ENCODE data around the gene APOC4.
"Not testable (repeated sequence)": the region's sequence is repeated elsewhere in the genome, so short reads cannot be mapped to it uniquely, and the experiment has no call there.

Gene APOC4

DNA sequence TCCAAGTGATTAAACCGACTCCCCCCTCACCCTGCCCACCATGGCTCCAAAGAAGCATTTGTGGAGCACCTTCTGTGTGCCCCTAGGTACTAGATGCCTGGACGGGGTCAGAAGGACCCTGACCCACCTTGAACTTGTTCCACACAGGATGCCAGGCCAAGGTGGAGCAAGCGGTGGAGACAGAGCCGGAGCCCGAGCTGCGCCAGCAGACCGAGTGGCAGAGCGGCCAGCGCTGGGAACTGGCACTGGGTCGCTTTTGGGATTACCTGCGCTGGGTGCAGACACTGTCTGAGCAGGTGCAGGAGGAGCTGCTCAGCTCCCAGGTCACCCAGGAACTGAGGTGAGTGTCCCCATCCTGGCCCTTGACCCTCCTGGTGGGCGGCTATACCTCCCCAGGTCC, 34.4 kb upstream of the APOC4 start:
- POLR2A ChIA-PET, result no interaction called here
- H3K36me3 ChIP-seq (ENCODE audit: control insufficient read depth in 4 of 4, insufficient read depth in 4 of 4, low read length in 3 of 4), result peaks cover 0 to 19% (median 3%) of the 10 kb centered on the region in 4 experiments
- CTCF ChIA-PET, result interaction anchor here (1.0 to 10.3 kb wide), 3 partner anchors 18 to 48 kb away, joined by 4 to 72 read pairs (median 11); no protein-coding TSS in a partner anchor

DNA sequence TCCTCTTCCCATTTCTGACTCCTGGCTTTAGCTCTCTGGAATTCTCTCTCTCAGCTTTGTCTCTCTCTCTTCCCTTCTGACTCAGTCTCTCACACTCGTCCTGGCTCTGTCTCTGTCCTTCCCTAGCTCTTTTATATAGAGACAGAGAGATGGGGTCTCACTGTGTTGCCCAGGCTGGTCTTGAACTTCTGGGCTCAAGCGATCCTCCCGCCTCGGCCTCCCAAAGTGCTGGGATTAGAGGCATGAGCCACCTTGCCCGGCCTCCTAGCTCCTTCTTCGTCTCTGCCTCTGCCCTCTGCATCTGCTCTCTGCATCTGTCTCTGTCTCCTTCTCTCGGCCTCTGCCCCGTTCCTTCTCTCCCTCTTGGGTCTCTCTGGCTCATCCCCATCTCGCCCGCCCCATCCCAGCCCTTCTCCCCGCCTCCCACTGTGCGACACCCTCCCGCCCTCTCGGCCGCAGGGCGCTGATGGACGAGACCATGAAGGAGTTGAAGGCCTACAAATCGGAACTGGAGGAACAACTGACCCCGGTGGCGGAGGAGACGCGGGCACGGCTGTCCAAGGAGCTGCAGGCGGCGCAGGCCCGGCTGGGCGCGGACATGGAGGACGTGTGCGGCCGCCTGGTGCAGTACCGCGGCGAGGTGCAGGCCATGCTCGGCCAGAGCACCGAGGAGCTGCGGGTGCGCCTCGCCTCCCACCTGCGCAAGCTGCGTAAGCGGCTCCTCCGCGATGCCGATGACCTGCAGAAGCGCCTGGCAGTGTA, 33.8 kb upstream of the APOC4 start:
- CTCF ChIA-PET, result interaction anchor here (1.0 to 10.3 kb wide), 3 partner anchors 18 to 48 kb away, joined by 4 to 72 read pairs (median 11); no protein-coding TSS in a partner anchor
- H3K36me3 ChIP-seq (ENCODE audit: control insufficient read depth in 4 of 4, insufficient read depth in 4 of 4, low read length in 3 of 4), result peaks cover 0 to 13% (median under 1%) of the 10 kb centered on the region in 4 experiments
- no peaks in the 10 kb centered on the region for H3K9me3 ChIP-seq (ENCODE audit: control extremely low read depth in 1 of 5, control insufficient read depth in 4 of 5, insufficient read depth in 2 of 5, low read depth in 1 of 5, low read length in 4 of 5)
- no peak overlapping the region for H3K4me3 ChIP-seq (ENCODE audit: control insufficient read depth in 1 of 7, extremely low read depth in 1 of 7, insufficient read depth in 4 of 7, low read depth in 2 of 7, low read length in 6 of 7)
- POLR2A ChIA-PET, result no interaction called here
- H3K27me3 ChIP-seq (replicated peaks in 2 of 5; ENCODE audit: control insufficient read depth in 4 of 5, insufficient read depth in 5 of 5, low read length in 4 of 5), result peaks cover 0 to 23% (median 4%) of the 10 kb centered on the region in 5 experiments
- no peak overlapping the region for H3K27ac ChIP-seq (ENCODE audit: insufficient read depth in 1 of 2, low read depth in 1 of 2, low read length in 2 of 2, poor library complexity in 1 of 2, severe bottlenecking in 2 of 2)
- no peak for DNase-seq
- peaks cover 0 to 27% (median 21%) of the 10 kb centered on the region in 4 experiments for H3K4me1 ChIP-seq (ENCODE audit: control extremely low read depth in 1 of 4, control insufficient read depth in 4 of 4, insufficient read depth in 4 of 4, low read length in 3 of 4)
- 97% methylated on average over 40 of the region's 46 CpGs for WGBS (ENCODE audit: insufficient coverage)

More for the DNA sequence above, 34.4 kb upstream of the APOC4 start:
- Histone ChIP-seq H3K4me3 (ENCODE audit: control insufficient read depth in 1 of 7, extremely low read depth in 1 of 7, insufficient read depth in 4 of 7, low read depth in 2 of 7, low read length in 6 of 7) (no peak overlapping the region), H3K4me1 (ENCODE audit: control extremely low read depth in 1 of 4, control insufficient read depth in 4 of 4, insufficient read depth in 4 of 4, low read length in 3 of 4) (peaks cover 0 to 22% (median 20%) of the 10 kb centered on the region in 4 experiments), H3K27ac (ENCODE audit: insufficient read depth in 1 of 2, low read depth in 1 of 2, low read length in 2 of 2, poor library complexity in 1 of 2, severe bottlenecking in 2 of 2) (no peak overlapping the region), H3K27me3 (replicated peaks in 2 of 5; ENCODE audit: control insufficient read depth in 4 of 5, insufficient read depth in 5 of 5, low read length in 4 of 5) (peaks cover 0 to 23% (median 4%) of the 10 kb centered on the region in 5 experiments), H3K9me3 (ENCODE audit: control extremely low read depth in 1 of 5, control insufficient read depth in 4 of 5, insufficient read depth in 2 of 5, low read depth in 1 of 5, low read length in 4 of 5) (no peaks in the 10 kb centered on the region)
- no peak for DNase-seq
- 98% methylated on average over 11 of the region's 12 CpGs for WGBS (ENCODE audit: insufficient coverage)

DNA sequence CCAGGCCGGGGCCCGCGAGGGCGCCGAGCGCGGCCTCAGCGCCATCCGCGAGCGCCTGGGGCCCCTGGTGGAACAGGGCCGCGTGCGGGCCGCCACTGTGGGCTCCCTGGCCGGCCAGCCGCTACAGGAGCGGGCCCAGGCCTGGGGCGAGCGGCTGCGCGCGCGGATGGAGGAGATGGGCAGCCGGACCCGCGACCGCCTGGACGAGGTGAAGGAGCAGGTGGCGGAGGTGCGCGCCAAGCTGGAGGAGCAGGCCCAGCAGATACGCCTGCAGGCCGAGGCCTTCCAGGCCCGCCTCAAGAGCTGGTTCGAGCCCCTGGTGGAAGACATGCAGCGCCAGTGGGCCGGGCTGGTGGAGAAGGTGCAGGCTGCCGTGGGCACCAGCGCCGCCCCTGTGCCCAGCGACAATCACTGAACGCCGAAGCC, 33.2 kb upstream of the APOC4 start:
- peaks cover 0 to 23% (median 4%) of the 10 kb centered on the region in 5 experiments for H3K27me3 ChIP-seq (replicated peaks in 2 of 5; ENCODE audit: control insufficient read depth in 4 of 5, insufficient read depth in 5 of 5, low read length in 4 of 5)
- no peak overlapping the region for H3K4me3 ChIP-seq (ENCODE audit: control insufficient read depth in 1 of 7, extremely low read depth in 1 of 7, insufficient read depth in 4 of 7, low read depth in 2 of 7, low read length in 6 of 7)
- ChIA-PET POLR2A (no interaction called here), CTCF (interaction anchor here (10.3 kb wide), 1 partner anchor 43 kb away, joined by 72 read pairs; no protein-coding TSS in a partner anchor)
- no peak for DNase-seq
- 97% methylated on average over 41 of the region's 44 CpGs for WGBS (ENCODE audit: insufficient coverage)
- peaks cover 0 to 31% (median 22%) of the 10 kb centered on the region in 4 experiments for H3K4me1 ChIP-seq (ENCODE audit: control extremely low read depth in 1 of 4, control insufficient read depth in 4 of 4, insufficient read depth in 4 of 4, low read length in 3 of 4)
- H3K27ac ChIP-seq (ENCODE audit: insufficient read depth in 1 of 2, low read depth in 1 of 2, low read length in 2 of 2, poor library complexity in 1 of 2, severe bottlenecking in 2 of 2), result no peak overlapping the region
- peaks cover 0 to 8% (median 0%) of the 10 kb centered on the region in 4 experiments for H3K36me3 ChIP-seq (ENCODE audit: control insufficient read depth in 4 of 4, insufficient read depth in 4 of 4, low read length in 3 of 4)
- H3K9me3 ChIP-seq (ENCODE audit: control extremely low read depth in 1 of 5, control insufficient read depth in 4 of 5, insufficient read depth in 2 of 5, low read depth in 1 of 5, low read length in 4 of 5), result no peaks in the 10 kb centered on the region

DNA sequence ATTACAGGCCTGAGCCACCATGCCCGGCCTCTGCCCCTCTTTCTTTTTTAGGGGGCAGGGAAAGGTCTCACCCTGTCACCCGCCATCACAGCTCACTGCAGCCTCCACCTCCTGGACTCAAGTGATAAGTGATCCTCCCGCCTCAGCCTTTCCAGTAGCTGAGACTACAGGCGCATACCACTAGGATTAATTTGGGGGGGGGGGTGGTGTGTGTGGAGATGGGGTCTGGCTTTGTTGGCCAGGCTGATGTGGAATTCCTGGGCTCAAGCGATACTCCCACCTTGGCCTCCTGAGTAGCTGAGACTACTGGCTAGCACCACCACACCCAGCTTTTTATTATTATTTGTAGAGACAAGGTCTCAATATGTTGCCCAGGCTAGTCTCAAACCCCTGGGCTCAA, 32.3 kb upstream of the APOC4 start:
- H3K27me3 ChIP-seq (replicated peaks in 2 of 5; ENCODE audit: control insufficient read depth in 4 of 5, insufficient read depth in 5 of 5, low read length in 4 of 5), result peaks cover 0 to 23% (median 4%) of the 10 kb centered on the region in 5 experiments
- H3K27ac ChIP-seq (ENCODE audit: insufficient read depth in 1 of 2, low read depth in 1 of 2, low read length in 2 of 2, poor library complexity in 1 of 2, severe bottlenecking in 2 of 2), result peak overlapping the region in 1 of 2 experiments; percentile 25
- CTCF ChIA-PET, result interaction anchor here (0.7 to 10.3 kb wide), 4 partner anchors 20 to 186 kb away, joined by 3 to 72 read pairs (median 4); no protein-coding TSS in a partner anchor
- H3K4me1 ChIP-seq (ENCODE audit: control extremely low read depth in 1 of 4, control insufficient read depth in 4 of 4, insufficient read depth in 4 of 4, low read length in 3 of 4), result peaks cover 0 to 40% (median 31%) of the 10 kb centered on the region in 4 experiments
- 100% methylated on average over 2 of the region's 5 CpGs for WGBS (ENCODE audit: insufficient coverage)
- H3K9me3 ChIP-seq (ENCODE audit: control extremely low read depth in 1 of 5, control insufficient read depth in 4 of 5, insufficient read depth in 2 of 5, low read depth in 1 of 5, low read length in 4 of 5), result no peaks in the 10 kb centered on the region
- peak in 1 of 3 donors; percentile 22 for DNase-seq
- H3K36me3 ChIP-seq (ENCODE audit: control insufficient read depth in 4 of 4, insufficient read depth in 4 of 4, low read length in 3 of 4), result no peaks in the 10 kb centered on the region
- H3K4me3 ChIP-seq (ENCODE audit: control insufficient read depth in 1 of 7, extremely low read depth in 1 of 7, insufficient read depth in 4 of 7, low read depth in 2 of 7, low read length in 6 of 7), result no peak overlapping the region
- POLR2A ChIA-PET, result no interaction called here

DNA sequence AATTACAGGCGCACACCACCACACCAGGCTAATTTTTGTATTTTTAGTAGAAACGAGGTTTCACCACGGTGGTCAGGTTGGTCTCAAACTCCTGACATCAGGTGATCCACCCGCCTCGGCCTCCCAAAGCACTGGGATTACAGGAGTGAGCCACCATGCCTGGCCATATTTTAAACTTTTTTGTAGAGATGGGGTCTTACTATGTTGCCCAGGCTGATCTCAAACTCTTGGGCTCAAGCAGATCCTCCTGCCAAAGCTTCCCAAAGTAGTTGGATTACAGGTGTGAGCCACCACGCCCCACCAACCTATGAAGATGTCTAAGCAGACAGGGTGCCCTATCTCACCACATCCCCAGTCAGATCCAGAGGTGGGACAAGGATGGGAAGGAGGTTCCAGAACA, 30.1 kb upstream of the APOC4 start:
- DNase-seq; H3K36me3 ChIP-seq (ENCODE audit: control insufficient read depth in 4 of 4, insufficient read depth in 4 of 4, low read length in 3 of 4); H3K4me3 ChIP-seq (ENCODE audit: control insufficient read depth in 1 of 7, extremely low read depth in 1 of 7, insufficient read depth in 4 of 7, low read depth in 2 of 7, low read length in 6 of 7); H3K9me3 ChIP-seq (ENCODE audit: control extremely low read depth in 1 of 5, control insufficient read depth in 4 of 5, insufficient read depth in 2 of 5, low read depth in 1 of 5, low read length in 4 of 5); H3K27me3 ChIP-seq (replicated peaks in 2 of 5; ENCODE audit: control insufficient read depth in 4 of 5, insufficient read depth in 5 of 5, low read length in 4 of 5); H3K27ac ChIP-seq (ENCODE audit: insufficient read depth in 1 of 2, low read depth in 1 of 2, low read length in 2 of 2, poor library complexity in 1 of 2, severe bottlenecking in 2 of 2): not testable (repeated sequence)
- 96% methylated on average over 3 of the region's 6 CpGs for WGBS (ENCODE audit: insufficient coverage)
- CTCF ChIA-PET, result interaction anchor here (1.3 to 10.3 kb wide), 5 partner anchors 10 to 48 kb away, joined by 5 to 72 read pairs (median 5); no protein-coding TSS in a partner anchor
- peaks cover 0 to 35% (median 21%) of the 10 kb centered on the region in 4 experiments for H3K4me1 ChIP-seq (ENCODE audit: control extremely low read depth in 1 of 4, control insufficient read depth in 4 of 4, insufficient read depth in 4 of 4, low read length in 3 of 4)
- POLR2A ChIA-PET, result interaction anchor here (0.7 kb wide), 1 partner anchor 118 kb away, joined by 3 read pairs; no protein-coding TSS in a partner anchor

DNA sequence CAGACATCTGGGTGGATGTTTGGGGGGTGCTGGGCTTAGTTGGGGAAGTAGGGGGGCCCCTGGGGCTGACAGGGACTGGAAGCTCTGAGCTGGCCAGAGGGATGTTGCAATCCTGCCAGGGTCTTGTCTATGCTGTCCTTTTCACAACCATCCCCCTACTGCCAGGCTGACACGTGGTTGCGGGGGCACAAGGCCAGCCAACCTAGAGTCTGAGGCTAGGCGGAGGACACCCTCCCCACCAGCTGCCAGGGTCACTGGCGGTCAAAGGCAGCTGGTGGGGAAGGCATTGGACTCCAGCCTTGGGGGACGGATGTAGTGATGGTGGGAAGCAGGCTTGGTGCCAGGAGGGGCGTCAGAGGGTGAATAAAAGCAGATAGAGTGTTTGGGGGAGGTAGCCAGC, 29.2 kb upstream of the APOC4 start:
- H3K36me3 ChIP-seq (ENCODE audit: control insufficient read depth in 4 of 4, insufficient read depth in 4 of 4, low read length in 3 of 4), result no peaks in the 10 kb centered on the region
- peaks cover 0 to 35% (median 21%) of the 10 kb centered on the region in 4 experiments for H3K4me1 ChIP-seq (ENCODE audit: control extremely low read depth in 1 of 4, control insufficient read depth in 4 of 4, insufficient read depth in 4 of 4, low read length in 3 of 4)
- no peak overlapping the region for H3K4me3 ChIP-seq (ENCODE audit: control insufficient read depth in 1 of 7, extremely low read depth in 1 of 7, insufficient read depth in 4 of 7, low read depth in 2 of 7, low read length in 6 of 7)
- ChIA-PET CTCF (interaction anchor here (0.8 to 10.3 kb wide), 3 partner anchors 8 to 39 kb away, joined by 3 to 72 read pairs (median 3); no protein-coding TSS in a partner anchor), POLR2A (no interaction called here)
- no peak overlapping the region for H3K27ac ChIP-seq (ENCODE audit: insufficient read depth in 1 of 2, low read depth in 1 of 2, low read length in 2 of 2, poor library complexity in 1 of 2, severe bottlenecking in 2 of 2)
- 80% methylated on average over 4 of the region's 6 CpGs for WGBS (ENCODE audit: insufficient coverage)
- no peaks in the 10 kb centered on the region for H3K9me3 ChIP-seq (ENCODE audit: control extremely low read depth in 1 of 5, control insufficient read depth in 4 of 5, insufficient read depth in 2 of 5, low read depth in 1 of 5, low read length in 4 of 5)
- no peak for DNase-seq
- no peaks in the 10 kb centered on the region for H3K27me3 ChIP-seq (replicated peaks in 2 of 5; ENCODE audit: control insufficient read depth in 4 of 5, insufficient read depth in 5 of 5, low read length in 4 of 5)

Measured in common myeloid progenitor, CD34-positive (primary cell).